Measurements from ENCODE around the gene NDUFS7.
A peak's percentile ranks its signal among the peaks of the same experiment; 100 is the strongest.

NDUFS7 gene

GRCh38 chr19:1396019-1396767, 12.5 kb downstream of the NDUFS7 start:
- no peak overlapping the region for H3K4me3 ChIP-seq (ENCODE audit: low read length)
- DNase-seq (ENCODE audit: low read depth, low spot score): no peak

GRCh38 chr19:1396768-1397679, 13.3 kb downstream of the NDUFS7 start:
- no peak overlapping the region for H3K4me3 ChIP-seq (ENCODE audit: low read length)
- DNase-seq (ENCODE audit: low read depth, low spot score): no peak

GRCh38 chr19:1397838-1398237, 14.1 kb downstream of the NDUFS7 start:
- no peak for DNase-seq (ENCODE audit: low read depth, low spot score)
- H3K4me3 ChIP-seq (ENCODE audit: low read length): no peak overlapping the region

- H3K4me3 ChIP-seq (ENCODE audit: low read length): no peak overlapping the region
- DNase-seq (ENCODE audit: low read depth, low spot score): no peak
These were observed 15.4 kb downstream of the NDUFS7 start for GRCh38 chr19:1399079-1399478.

GRCh38 chr19:1399745-1400144, 16.0 kb downstream of the NDUFS7 start:
- DNase-seq (ENCODE audit: low read depth, low spot score): no peak
- H3K4me3 ChIP-seq (ENCODE audit: low read length): no peak overlapping the region

GRCh38 chr19:1400281-1401137, 16.8 kb downstream of the NDUFS7 start:
- no peak for DNase-seq (ENCODE audit: low read depth, low spot score)
- H3K4me3 ChIP-seq (ENCODE audit: low read length): peak overlapping the region; percentile 68

GRCh38 chr19:1401138-1401888, 17.6 kb downstream of the NDUFS7 start, which contains the start of gene GAMT:
Gene GAMT (minus strand): TSS chr19:1401542. CDS start chr19:1401476, 66 bp downstream.
- peak within 1 kb of the TSS; percentile 68 for H3K4me3 ChIP-seq (ENCODE audit: low read length)
- no peak for DNase-seq (ENCODE audit: low read depth, low spot score)

GRCh38 chr19:1401889-1402217, 18.1 kb downstream of the NDUFS7 start:
- no peak for DNase-seq (ENCODE audit: low read depth, low spot score)
- peak overlapping the region; percentile 68 for H3K4me3 ChIP-seq (ENCODE audit: low read length)

GRCh38 chr19:1402411-1403070, 18.8 kb downstream of the NDUFS7 start:
- DNase-seq (ENCODE audit: low read depth, low spot score): no peak
- H3K4me3 ChIP-seq (ENCODE audit: low read length): no peak overlapping the region

GRCh38 chr19:1406774-1407527, 23.2 kb downstream of the NDUFS7 start:
- DNase-seq (ENCODE audit: low read depth, low spot score): peak; percentile 94
- peak overlapping the region; percentile 61 for H3K4me3 ChIP-seq (ENCODE audit: low read length)

- peak within 1 kb of the TSS; percentile 82 for H3K4me3 ChIP-seq (ENCODE audit: low read length)
- no peak for DNase-seq (ENCODE audit: low read depth, low spot score)
These were observed 24.0 kb downstream of the NDUFS7 start, which contains the start of gene DAZAP1 for GRCh38 chr19:1407528-1408299. Gene DAZAP1 (plus strand): TSS chr19:1407586. CDS start chr19:1407774, 188 bp downstream.

GRCh38 chr19:1408300-1409203, 24.8 kb downstream of the NDUFS7 start:
- H3K4me3 ChIP-seq (ENCODE audit: low read length): peak overlapping the region; percentile 82
- no peak for DNase-seq (ENCODE audit: low read depth, low spot score)

GRCh38 chr19:1409204-1410005, 25.7 kb downstream of the NDUFS7 start:
- peak overlapping the region; percentile 82 for H3K4me3 ChIP-seq (ENCODE audit: low read length)
- no peak for DNase-seq (ENCODE audit: low read depth, low spot score)

- H3K4me3 ChIP-seq (ENCODE audit: low read length): no peak overlapping the region
- no peak for DNase-seq (ENCODE audit: low read depth, low spot score)
These were observed 26.6 kb downstream of the NDUFS7 start for GRCh38 chr19:1410136-1410786.

Measured in Jurkat, Clone E6-1 (cell line).